GM12872 (cell line): ENCODE results near the gene LTB4R2.

Experiments used
- CTCF ChIP-seq: IDR thresholded peaks from 3 replicates; pipeline ENCODE4 v1.5.1; 2011; ENCODE audit warnings: low read depth, mild to moderate bottlenecking, low read length, moderate library complexity; ENCODE audit not compliant: insufficient read depth

Gene LTB4R2

DNA sequence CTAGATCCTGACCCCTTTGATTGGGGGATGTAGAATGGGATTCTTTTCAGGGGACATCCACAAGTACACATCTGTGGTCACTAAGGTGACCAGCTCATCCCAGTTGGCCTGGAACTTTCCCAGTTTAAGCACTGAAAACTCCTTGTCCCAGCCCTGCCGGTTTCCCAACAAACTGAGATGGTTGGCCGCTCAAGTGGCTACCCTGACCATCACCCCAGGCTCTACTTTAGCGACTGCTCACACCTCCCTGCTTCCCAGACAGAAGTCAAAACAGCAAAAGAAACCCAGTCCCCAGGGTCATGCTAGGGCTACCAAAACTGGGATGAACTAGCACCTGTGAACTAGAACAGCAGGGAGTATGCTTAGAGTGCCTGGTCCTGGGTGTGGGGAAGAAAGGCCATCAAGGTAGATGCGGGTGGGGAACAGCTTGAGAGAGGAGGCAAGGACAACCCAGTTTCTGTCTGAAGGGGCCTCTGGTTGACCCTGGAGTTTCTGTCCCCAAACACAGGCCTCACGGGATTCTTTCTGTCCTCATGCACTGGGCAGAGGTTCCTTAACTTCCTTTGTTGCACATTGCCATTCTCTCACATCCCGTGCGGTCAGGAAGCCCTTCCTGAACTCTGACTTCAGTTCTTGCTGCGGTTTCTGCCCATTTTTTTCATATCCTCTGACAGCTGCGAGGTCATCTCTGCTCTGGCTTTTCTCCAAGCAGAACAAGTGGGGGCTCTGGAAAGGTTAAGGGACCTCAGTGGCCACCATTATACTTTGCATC lies 3.0 kb downstream of the LTB4R2 start:
- TF ChIP-seq CTCF, result no peak

DNA sequence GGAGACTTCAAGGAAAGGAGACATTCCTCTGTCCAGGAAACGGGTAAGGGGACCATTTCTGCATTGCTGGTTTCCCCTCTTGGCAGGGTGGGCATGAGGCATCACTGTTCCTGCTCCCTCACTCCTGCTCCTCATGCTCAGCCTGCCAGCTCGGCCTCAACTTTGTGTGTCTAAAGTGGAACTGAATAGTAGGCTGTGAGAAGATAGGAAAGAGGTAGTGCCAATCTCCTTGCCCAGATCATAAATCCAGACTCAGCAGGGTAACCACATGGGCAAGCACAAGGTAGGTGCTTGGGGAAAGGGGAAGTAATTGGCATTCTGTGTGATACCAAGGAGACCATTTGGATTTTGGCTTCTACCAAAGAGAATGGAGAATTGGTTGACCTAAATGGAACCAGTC lies 4.0 kb downstream of the LTB4R2 start:
- TF ChIP-seq CTCF, result no peak

DNA sequence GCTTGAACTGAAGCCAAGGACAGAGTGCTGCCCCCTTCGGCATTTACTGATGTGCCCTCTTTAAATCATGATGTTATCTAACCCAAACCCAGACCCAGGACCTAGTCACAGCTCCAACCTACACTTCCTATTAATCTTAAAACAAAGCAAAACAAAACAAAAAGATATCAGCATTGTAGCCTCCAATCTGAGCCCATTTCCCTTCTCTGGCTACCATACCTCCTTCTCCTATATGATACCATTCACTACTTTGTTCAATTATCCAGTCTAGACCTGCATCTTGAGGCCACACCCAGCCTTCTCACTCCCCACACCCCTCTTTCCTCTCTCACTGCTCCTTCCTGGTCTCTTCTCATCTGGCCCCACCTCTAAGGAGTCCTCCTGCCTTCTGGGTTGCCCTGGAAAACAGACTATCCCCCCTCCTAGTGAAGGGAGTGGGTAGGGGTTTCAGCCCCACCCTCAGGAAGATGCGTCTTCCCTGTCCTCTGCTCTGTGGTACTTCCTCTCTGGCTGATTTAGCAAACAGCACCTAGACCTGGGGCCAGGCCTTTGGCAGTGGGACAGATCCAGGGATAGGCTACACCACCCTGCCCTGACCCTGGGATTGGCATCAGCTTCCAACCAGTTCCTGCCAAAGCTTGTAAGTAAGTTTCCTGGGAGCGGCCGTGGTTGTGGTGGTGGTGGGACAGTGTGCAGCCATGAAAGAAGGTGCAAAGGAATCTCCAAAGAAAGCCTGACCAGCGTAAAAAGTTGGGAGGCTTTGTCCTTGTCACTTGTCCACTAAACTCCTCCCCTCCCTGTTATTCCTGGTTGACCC lies 4.6 kb downstream of the LTB4R2 start:
- TF ChIP-seq CTCF, result no peak

DNA sequence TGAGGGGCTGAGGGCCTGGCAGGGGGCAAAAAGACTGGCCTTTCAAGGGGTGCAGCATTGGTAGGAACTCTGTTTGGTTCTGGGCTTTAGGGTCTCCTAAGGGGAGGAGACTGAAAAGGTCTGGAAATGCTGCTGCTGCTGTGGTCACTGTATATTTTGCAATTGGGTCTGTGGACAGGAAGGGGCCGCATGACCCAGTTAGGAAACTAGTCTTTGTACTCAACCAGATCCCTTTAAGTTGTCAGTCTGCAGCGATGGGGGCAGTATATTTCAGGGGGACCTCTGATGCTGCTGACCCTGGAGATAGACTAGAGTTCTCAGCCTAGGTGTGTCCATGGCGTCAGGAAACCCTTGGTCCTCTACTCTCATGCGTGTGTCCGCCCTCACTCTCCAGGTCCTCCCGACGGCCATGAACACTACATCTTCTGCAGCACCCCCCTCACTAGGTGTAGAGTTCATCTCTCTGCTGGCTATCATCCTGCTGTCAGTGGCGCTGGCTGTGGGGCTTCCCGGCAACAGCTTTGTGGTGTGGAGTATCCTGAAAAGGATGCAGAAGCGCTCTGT lies 5.4 kb downstream of the LTB4R2 start:
- TF ChIP-seq CTCF, result no peak

DNA sequence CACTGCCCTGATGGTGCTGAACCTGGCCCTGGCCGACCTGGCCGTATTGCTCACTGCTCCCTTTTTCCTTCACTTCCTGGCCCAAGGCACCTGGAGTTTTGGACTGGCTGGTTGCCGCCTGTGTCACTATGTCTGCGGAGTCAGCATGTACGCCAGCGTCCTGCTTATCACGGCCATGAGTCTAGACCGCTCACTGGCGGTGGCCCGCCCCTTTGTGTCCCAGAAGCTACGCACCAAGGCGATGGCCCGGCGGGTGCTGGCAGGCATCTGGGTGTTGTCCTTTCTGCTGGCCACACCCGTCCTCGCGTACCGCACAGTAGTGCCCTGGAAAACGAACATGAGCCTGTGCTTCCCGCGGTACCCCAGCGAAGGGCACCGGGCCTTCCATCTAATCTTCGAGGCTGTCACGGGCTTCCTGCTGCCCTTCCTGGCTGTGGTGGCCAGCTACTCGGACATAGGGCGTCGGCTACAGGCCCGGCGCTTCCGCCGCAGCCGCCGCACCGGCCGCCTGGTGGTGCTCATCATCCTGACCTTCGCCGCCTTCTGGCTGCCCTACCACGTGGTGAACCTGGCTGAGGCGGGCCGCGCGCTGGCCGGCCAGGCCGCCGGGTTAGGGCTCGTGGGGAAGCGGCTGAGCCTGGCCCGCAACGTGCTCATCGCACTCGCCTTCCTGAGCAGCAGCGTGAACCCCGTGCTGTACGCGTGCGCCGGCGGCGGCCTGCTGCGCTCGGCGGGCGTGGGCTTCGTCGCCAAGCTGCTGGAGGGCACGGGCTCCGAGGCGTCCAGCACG lies 6.1 kb downstream of the LTB4R2 start:
- TF ChIP-seq CTCF, result no peak

- TF ChIP-seq CTCF, result no peak
Measured at GRCh38 chr14:24316597-24316950, 6.6 kb downstream of the LTB4R2 start.
